ENCODE data around the gene GSTO2.

- TF ChIP-seq POLR2A (IDR thresholded peaks at IDR 0.05): no peak
- TF ChIP-seq, protein P1, sequence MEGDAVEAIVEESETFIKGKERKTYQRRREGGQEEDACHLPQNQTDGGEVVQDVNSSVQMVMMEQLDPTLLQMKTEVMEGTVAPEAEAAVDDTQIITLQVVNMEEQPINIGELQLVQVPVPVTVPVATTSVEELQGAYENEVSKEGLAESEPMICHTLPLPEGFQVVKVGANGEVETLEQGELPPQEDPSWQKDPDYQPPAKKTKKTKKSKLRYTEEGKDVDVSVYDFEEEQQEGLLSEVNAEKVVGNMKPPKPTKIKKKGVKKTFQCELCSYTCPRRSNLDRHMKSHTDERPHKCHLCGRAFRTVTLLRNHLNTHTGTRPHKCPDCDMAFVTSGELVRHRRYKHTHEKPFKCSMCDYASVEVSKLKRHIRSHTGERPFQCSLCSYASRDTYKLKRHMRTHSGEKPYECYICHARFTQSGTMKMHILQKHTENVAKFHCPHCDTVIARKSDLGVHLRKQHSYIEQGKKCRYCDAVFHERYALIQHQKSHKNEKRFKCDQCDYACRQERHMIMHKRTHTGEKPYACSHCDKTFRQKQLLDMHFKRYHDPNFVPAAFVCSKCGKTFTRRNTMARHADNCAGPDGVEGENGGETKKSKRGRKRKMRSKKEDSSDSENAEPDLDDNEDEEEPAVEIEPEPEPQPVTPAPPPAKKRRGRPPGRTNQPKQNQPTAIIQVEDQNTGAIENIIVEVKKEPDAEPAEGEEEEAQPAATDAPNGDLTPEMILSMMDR (IDR thresholded peaks at IDR 0.05 in 4 of 5, conservative IDR thresholded peaks at IDR 0.05 in 1 of 5): no peak
These were observed 25.5 kb upstream of the GSTO2 start for GRCh38 chr10:104243512-104243911.

Data from gastrocnemius medialis (tissue), 4 donors.